Kidney (tissue), 14 donors: ENCODE measurements around the gene INO80E. TPM values are rescaled to one million over a fixed set of nuclear protein-coding genes. Genes with fewer than 3 reads are reported as not detected.

Source experiments
- DNase-seq, 5 donors: peaks; one replicate each; pipeline ENCODE4 v3.0.0-alpha.2; 2013 to 2020
- FAIRE-seq: peaks from 2 replicates; lab custom pipeline; 2012; peaks lifted over from hg19 to GRCh38; lab: Jason Lieb, UNC
- H3K27ac ChIP-seq, 2 donors: one replicate each; pipeline ENCODE4 v1.7.0; 2013; ENCODE audit warnings: low read depth in 2 of 2, low read length in 2 of 2, inconsistent platforms in 1 of 2
- H3K27me3 ChIP-seq: one replicate; pipeline ENCODE4 v1.7.1; 2013; ENCODE audit warnings: low read length, inconsistent platforms; ENCODE audit not compliant: control insufficient read depth, insufficient read depth
- H3K36me3 ChIP-seq, 3 donors: one replicate each; pipeline versions ENCODE4 v1.7.0 to v1.7.1; 2013; ENCODE audit warnings: low read length in 3 of 3, control low read depth in 1 of 3, inconsistent platforms in 1 of 3; ENCODE audit not compliant: insufficient read depth in 3 of 3, control insufficient read depth in 2 of 3
- H3K4me1 ChIP-seq, 3 donors: one replicate each; pipeline versions ENCODE4 v1.7.0 to v1.7.1; 2013; ENCODE audit warnings: low read length in 3 of 3, inconsistent platforms in 1 of 3, low read depth in 1 of 3; ENCODE audit not compliant: control insufficient read depth in 2 of 3, insufficient read depth in 2 of 3
- H3K4me3 ChIP-seq, 3 donors: one replicate each; pipeline versions ENCODE4 v1.7.0 to v1.8.1; 2013; ENCODE audit warnings: low read length in 3 of 3, control low read depth in 1 of 3, inconsistent platforms in 1 of 3
- H3K9ac ChIP-seq, 3 donors: one replicate each; pipeline versions ENCODE4 v1.7.0 to v1.7.1; 2013; ENCODE audit warnings: low read length in 3 of 3, control low read depth in 1 of 3, inconsistent platforms in 1 of 3
- H3K9me3 ChIP-seq, 3 donors: one replicate each; pipeline versions ENCODE4 v1.7.0 to v1.7.1; 2013; ENCODE audit warnings: low read length in 3 of 3, control low read depth in 1 of 3, inconsistent platforms in 1 of 3; ENCODE audit not compliant: control insufficient read depth in 2 of 3, insufficient read depth in 1 of 3
- intact Hi-C: fragments of 100-400 bp; cut with DNase I; formaldehyde crosslinking; loops from one replicate; pipeline ENCODE4 v1.11.1; 2022
- polyA plus RNA-seq: library from polyadenylated mRNA; stranded (reverse); fragments of 350-450 nt; fragmentation: Illumina TruSeq; extraction: RNeasy Lipid Tissue Mini Kit (QIAGEN cat#74804); gene quantifications from one replicate; pipeline ENCODE4 v1.2.3, GENCODE V29; 2014; ENCODE audit warnings: low read depth, low replicate concordance; ENCODE audit not compliant: insufficient read depth
- total RNA-seq: library from RNA; stranded (reverse); fragmentation: NEBNext Ultra II Directional; extraction: Animal tissue kit (Norgen Biotek cat#: 25700); gene quantifications from one replicate; pipeline ENCODE4 v1.2.1, GENCODE V29; 2021
- TF ChIP-seq, protein P1 (sequence below): IDR thresholded peaks from 3 replicates; pipeline ENCODE4 v1.5.1; 2012; ENCODE audit warnings: mild to moderate bottlenecking, moderate library complexity, borderline replicate concordance; ENCODE audit not compliant: insufficient read depth; ENCODE audit errors: extremely low read depth
- donor health status: control.
- donor health status: control.
- donor health status: control.
- donor health status: control.
- donor health status: control.
- donor health status: DM: yes; HTN: yes; CAD: no.
- donor health status: Normal renal cell carcinoma (clear cell type).

The INO80E gene
- total and polyA plus RNA-seq, 2 donors from 2014 or later, result 52.7 to 74.1 TPM

GRCh38 chr16:30026449-30026848 is 30.4 kb downstream of the INO80E start:
- H3K27ac ChIP-seq, result no peak overlapping the region
- intact Hi-C loops, result no loop called here
- DNase-seq (no peak), FAIRE-seq (no peak)
- H3K4me1 ChIP-seq, result peaks cover 0 to 3% (median 0%) of the 10 kb centered on the region in 3 donors
- H3K4me3 ChIP-seq, result no peak overlapping the region
- H3K9me3 ChIP-seq, result no peaks in the 10 kb centered on the region
- no peak overlapping the region for H3K9ac ChIP-seq
- TF ChIP-seq, protein P1, sequence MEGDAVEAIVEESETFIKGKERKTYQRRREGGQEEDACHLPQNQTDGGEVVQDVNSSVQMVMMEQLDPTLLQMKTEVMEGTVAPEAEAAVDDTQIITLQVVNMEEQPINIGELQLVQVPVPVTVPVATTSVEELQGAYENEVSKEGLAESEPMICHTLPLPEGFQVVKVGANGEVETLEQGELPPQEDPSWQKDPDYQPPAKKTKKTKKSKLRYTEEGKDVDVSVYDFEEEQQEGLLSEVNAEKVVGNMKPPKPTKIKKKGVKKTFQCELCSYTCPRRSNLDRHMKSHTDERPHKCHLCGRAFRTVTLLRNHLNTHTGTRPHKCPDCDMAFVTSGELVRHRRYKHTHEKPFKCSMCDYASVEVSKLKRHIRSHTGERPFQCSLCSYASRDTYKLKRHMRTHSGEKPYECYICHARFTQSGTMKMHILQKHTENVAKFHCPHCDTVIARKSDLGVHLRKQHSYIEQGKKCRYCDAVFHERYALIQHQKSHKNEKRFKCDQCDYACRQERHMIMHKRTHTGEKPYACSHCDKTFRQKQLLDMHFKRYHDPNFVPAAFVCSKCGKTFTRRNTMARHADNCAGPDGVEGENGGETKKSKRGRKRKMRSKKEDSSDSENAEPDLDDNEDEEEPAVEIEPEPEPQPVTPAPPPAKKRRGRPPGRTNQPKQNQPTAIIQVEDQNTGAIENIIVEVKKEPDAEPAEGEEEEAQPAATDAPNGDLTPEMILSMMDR, result no peak
- no peaks in the 10 kb centered on the region for H3K27me3 ChIP-seq
- H3K36me3 ChIP-seq, result no peaks in the 10 kb centered on the region

GRCh38 chr16:30027588-30028437 is 31.8 kb downstream of the INO80E start:
- Histone ChIP-seq H3K27me3 (peaks cover 3% of the 10 kb centered on the region), H3K36me3 (no peaks in the 10 kb centered on the region), H3K9ac (no peak overlapping the region), H3K9me3 (no peaks in the 10 kb centered on the region), H3K4me3 (no peak overlapping the region), H3K27ac (no peak overlapping the region), H3K4me1 (no peaks in the 10 kb centered on the region)
- intact Hi-C loops, result no loop called here
- FAIRE-seq, result no peak
- DNase-seq, result no peak
- TF ChIP-seq, protein P1, result no peak

DNA sequence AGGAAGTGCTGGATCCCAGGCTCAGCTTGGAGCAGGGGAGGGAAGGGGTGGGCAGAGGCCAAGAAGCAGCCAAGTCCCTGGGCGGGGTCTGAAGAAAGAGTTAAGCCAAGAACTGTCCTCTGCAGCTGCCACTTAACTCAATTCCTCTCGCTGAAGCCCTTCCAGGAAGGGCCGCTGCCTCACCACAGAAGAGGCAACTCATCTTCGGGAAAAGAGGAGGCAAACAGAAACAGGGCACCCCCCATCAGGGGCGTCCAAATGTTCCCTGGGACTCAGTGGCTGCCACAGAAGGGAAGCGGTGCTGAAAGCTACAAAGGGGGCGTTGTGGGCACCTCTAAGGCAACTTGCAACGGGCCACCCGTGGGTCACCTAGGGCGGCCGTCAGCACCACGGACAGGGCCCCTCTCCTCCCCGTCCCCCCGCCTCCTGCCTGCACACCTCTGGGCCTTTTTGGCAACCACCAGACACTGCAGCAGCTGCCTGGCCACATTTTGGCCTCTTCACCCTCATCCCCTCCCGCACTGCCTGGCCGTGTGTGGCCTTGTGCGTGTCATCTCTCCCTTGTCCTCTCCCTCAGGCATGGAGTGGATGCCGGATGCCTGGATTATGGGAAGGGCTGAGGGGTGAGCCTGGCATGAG is 32.5 kb downstream of the INO80E start:
- TF ChIP-seq, protein P1, result no peak
- Histone ChIP-seq H3K9ac (no peak overlapping the region), H3K36me3 (no peaks in the 10 kb centered on the region), H3K27me3 (peaks cover 3% of the 10 kb centered on the region), H3K9me3 (no peaks in the 10 kb centered on the region), H3K4me1 (no peaks in the 10 kb centered on the region), H3K4me3 (no peak overlapping the region), H3K27ac (no peak overlapping the region)
- intact Hi-C loops, result no loop called here
- peak in 3 of 5 donors; percentile 60 to 68 (median 67) for DNase-seq
- FAIRE-seq, result no peak
